ENCODE data around the gene WDR93.

Gene WDR93

GRCh38 chr15:89790661-89791060 lies 100.0 kb downstream of the WDR93 start:
- no peak overlapping the region for H3K4me3 ChIP-seq (replicated peaks in 1 of 2; ENCODE audit: low read depth in 2 of 2, low read length in 2 of 2)

DNA sequence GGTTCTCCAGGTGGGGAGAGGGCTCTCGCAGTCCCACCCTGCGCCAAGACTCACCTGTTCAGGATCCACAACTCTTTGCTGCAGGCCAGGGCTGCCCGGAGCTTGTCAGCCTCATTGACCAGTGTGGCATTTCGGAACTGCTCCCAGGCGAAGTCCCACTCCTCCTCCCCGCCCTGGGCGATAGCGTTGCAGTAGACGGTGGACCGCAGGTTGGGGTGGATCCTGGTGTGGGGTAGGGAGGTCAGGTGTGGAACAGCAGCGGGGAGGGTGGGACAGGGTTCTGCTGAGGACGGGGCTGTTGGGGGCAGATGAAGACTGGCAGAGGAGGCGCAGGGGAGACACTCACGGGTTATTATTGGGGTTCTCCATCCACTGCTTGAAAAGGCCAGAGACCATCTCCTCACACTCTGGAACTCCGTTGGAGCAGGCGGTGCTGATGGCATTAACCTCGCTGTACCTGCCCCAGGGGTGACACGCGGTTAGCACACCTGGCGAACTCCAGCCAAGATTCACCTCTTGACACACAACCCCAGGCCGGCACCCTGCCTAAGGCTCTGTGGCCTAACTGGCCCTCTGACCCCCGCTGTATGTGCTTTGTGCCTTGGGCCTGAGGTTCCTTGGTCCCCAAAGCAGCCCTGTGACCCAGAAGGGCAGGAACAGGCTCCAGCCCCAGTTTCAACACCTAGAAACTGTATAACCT lies 101.6 kb downstream of the WDR93 start:
- no peak overlapping the region for H3K4me3 ChIP-seq (replicated peaks in 1 of 2; ENCODE audit: low read depth in 2 of 2, low read length in 2 of 2)
- no peak for DNase-seq (ENCODE audit: low read depth in 2 of 2)
- TF ChIP-seq, protein P1, sequence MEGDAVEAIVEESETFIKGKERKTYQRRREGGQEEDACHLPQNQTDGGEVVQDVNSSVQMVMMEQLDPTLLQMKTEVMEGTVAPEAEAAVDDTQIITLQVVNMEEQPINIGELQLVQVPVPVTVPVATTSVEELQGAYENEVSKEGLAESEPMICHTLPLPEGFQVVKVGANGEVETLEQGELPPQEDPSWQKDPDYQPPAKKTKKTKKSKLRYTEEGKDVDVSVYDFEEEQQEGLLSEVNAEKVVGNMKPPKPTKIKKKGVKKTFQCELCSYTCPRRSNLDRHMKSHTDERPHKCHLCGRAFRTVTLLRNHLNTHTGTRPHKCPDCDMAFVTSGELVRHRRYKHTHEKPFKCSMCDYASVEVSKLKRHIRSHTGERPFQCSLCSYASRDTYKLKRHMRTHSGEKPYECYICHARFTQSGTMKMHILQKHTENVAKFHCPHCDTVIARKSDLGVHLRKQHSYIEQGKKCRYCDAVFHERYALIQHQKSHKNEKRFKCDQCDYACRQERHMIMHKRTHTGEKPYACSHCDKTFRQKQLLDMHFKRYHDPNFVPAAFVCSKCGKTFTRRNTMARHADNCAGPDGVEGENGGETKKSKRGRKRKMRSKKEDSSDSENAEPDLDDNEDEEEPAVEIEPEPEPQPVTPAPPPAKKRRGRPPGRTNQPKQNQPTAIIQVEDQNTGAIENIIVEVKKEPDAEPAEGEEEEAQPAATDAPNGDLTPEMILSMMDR (IDR thresholded peaks at IDR 0.05; ENCODE audit: low read depth, low read length): no peak

More at GRCh38 chr15:89790661-89791060, 100.0 kb downstream of the WDR93 start:
- no peak for DNase-seq (ENCODE audit: low read depth in 2 of 2)
- TF ChIP-seq, protein P1 (IDR thresholded peaks at IDR 0.05; ENCODE audit: low read depth, low read length): no peak

All from cardiac fibroblast (primary cell).